ENCODE measurements around the gene ZNF382.
"Not testable (repeated sequence)": the region's sequence is repeated elsewhere in the genome, so short reads cannot be mapped to it uniquely, and the experiment has no call there.

Gene ZNF382

GRCh38 chr19:36579255-36579654 lies 25.9 kb upstream of the ZNF382 start:
- no peak for ATAC-seq

GRCh38 chr19:36602681-36603080 lies 2.4 kb upstream of the ZNF382 start:
- not testable (repeated sequence) for ATAC-seq

More at GRCh38 chr19:36579255-36579654, 25.9 kb upstream of the ZNF382 start:
- TF ChIP-seq ZNF565 (CRISPR knock-in tag; conservative IDR thresholded peaks at IDR 0.05; ENCODE audit: low read depth), result no peak
- TF ChIP-seq ZNF8 (CRISPR knock-in tag; IDR thresholded peaks at IDR 0.05), result no peak
- no peak for TF ChIP-seq POU6F1 (CRISPR knock-in tag; IDR thresholded peaks at IDR 0.05; ENCODE audit: borderline replicate concordance, low read depth)
- no peak for TF ChIP-seq BACH2 (CRISPR knock-in tag; IDR thresholded peaks at IDR 0.05; ENCODE audit: borderline replicate concordance)
- TF ChIP-seq TCF4 (CRISPR knock-in tag; IDR thresholded peaks at IDR 0.05; ENCODE audit: borderline replicate concordance), result no peak
- TF ChIP-seq TOX (CRISPR knock-in tag; IDR thresholded peaks at IDR 0.05; ENCODE audit: borderline replicate concordance), result no peak
- no peak for TF ChIP-seq ESRRG (CRISPR knock-in tag; IDR thresholded peaks at IDR 0.05)
- no peak for TF ChIP-seq RARB (CRISPR knock-in tag; IDR thresholded peaks at IDR 0.05)
- no peak for TF ChIP-seq ZC3H10 (CRISPR knock-in tag; IDR thresholded peaks at IDR 0.05)

- ATAC-seq, result peak; percentile 78
- TF ChIP-seq ZNF70 (CRISPR knock-in tag; IDR thresholded peaks at IDR 0.05) (no peak), ZNF565 (CRISPR knock-in tag; conservative IDR thresholded peaks at IDR 0.05; ENCODE audit: low read depth) (no peak), TCF4 (CRISPR knock-in tag; IDR thresholded peaks at IDR 0.05; ENCODE audit: borderline replicate concordance) (no peak), ZFP30 (CRISPR knock-in tag; IDR thresholded peaks at IDR 0.05) (no peak), BACH2 (CRISPR knock-in tag; IDR thresholded peaks at IDR 0.05; ENCODE audit: borderline replicate concordance) (no peak), SNAI2 (CRISPR knock-in tag; IDR thresholded peaks at IDR 0.05) (peak; percentile 93; the same call in 1 of the 2 replicates)
These were observed 435 bp upstream of the ZNF382 start for GRCh38 chr19:36604656-36605100.

- no peak for ATAC-seq
These were observed 865 bp downstream of the ZNF382 start for GRCh38 chr19:36605877-36606478.

More at GRCh38 chr19:36605877-36606478, 865 bp downstream of the ZNF382 start:
- no peak for TF ChIP-seq ESRRG (CRISPR knock-in tag; IDR thresholded peaks at IDR 0.05)
- TF ChIP-seq TCF4 (CRISPR knock-in tag; IDR thresholded peaks at IDR 0.05; ENCODE audit: borderline replicate concordance), result no peak
- TF ChIP-seq BACH2 (CRISPR knock-in tag; IDR thresholded peaks at IDR 0.05; ENCODE audit: borderline replicate concordance), result no peak
- TF ChIP-seq ISL1 (CRISPR knock-in tag; IDR thresholded peaks at IDR 0.05), result no peak
- TF ChIP-seq CREB5 (CRISPR knock-in tag; IDR thresholded peaks at IDR 0.05; ENCODE audit: low read depth), result no peak
- no peak for TF ChIP-seq TOX (CRISPR knock-in tag; IDR thresholded peaks at IDR 0.05; ENCODE audit: borderline replicate concordance)
- no peak for TF ChIP-seq POU6F1 (CRISPR knock-in tag; IDR thresholded peaks at IDR 0.05; ENCODE audit: borderline replicate concordance, low read depth)
- TF ChIP-seq ZC3H10 (CRISPR knock-in tag; IDR thresholded peaks at IDR 0.05), result no peak
- TF ChIP-seq ARNTL (CRISPR knock-in tag; IDR thresholded peaks at IDR 0.05; ENCODE audit: borderline replicate concordance, low read depth), result no peak
- no peak for TF ChIP-seq ZNF70 (CRISPR knock-in tag; IDR thresholded peaks at IDR 0.05)
- no peak for TF ChIP-seq PATZ1 (CRISPR knock-in tag; IDR thresholded peaks at IDR 0.05; ENCODE audit: borderline replicate concordance)
- TF ChIP-seq RARB (CRISPR knock-in tag; IDR thresholded peaks at IDR 0.05), result no peak
- no peak for TF ChIP-seq CSRNP3 (CRISPR knock-in tag; IDR thresholded peaks at IDR 0.05)
- TF ChIP-seq ZNF8 (CRISPR knock-in tag; IDR thresholded peaks at IDR 0.05), result no peak
- TF ChIP-seq ZFP3 (CRISPR knock-in tag; IDR thresholded peaks at IDR 0.05), result no peak

All from SK-N-SH treated with all-trans-retinoic acid at 6 μM for 48 hours (cell line).